Mucosa of stomach (tissue), 1 donor: ENCODE measurements around the gene METTL22.

Source experiments
- H3K27me3 ChIP-seq: one replicate; pipeline ENCODE4 v1.7.0; 2013; ENCODE audit warnings: mild to moderate bottlenecking, low read length; ENCODE audit not compliant: control insufficient read depth, insufficient read depth
- H3K36me3 ChIP-seq: one replicate; pipeline ENCODE4 v1.7.0; 2013; ENCODE audit warnings: low read length; ENCODE audit not compliant: control insufficient read depth, insufficient read depth
- H3K4me1 ChIP-seq: one replicate; pipeline ENCODE4 v1.7.0; 2013; ENCODE audit warnings: mild to moderate bottlenecking, low read length; ENCODE audit not compliant: control insufficient read depth, insufficient read depth
- H3K4me3 ChIP-seq: one replicate; pipeline ENCODE4 v1.7.0; 2013; ENCODE audit warnings: low read length
- H3K9ac ChIP-seq: one replicate; pipeline ENCODE4 v1.7.0; 2013; ENCODE audit warnings: mild to moderate bottlenecking, low read length, moderate library complexity
- H3K9me3 ChIP-seq: one replicate; pipeline ENCODE4 v1.7.0; 2013; ENCODE audit warnings: mild to moderate bottlenecking, low read length, moderate library complexity; ENCODE audit not compliant: control insufficient read depth
- donor health status: Pancreatic carcinoma.

The METTL22 gene

DNA sequence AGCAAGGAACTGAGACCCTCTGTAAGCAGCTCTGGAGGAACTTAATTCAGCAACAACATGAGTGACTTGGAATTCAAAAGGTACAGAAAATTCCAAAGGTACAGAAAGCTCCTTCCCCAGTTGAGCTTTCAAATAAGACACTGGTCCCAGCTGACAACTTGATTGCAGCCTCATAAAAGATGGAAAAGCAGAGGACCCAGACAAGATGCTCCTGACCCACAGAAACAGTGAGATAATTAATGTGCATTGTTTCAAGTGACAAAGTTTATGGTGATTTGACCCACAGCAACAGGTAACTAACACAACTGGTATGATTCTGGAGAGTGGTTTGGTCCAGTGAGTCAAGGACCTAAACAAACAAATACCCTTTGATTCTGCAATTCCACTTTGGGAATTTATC lies 15.9 kb upstream of the METTL22 start:
- no peaks in the 10 kb centered on the region for H3K9me3 ChIP-seq
- no peaks in the 10 kb centered on the region for H3K36me3 ChIP-seq
- H3K4me3 ChIP-seq, result no peak overlapping the region
- no peak overlapping the region for H3K9ac ChIP-seq
- no peaks in the 10 kb centered on the region for H3K4me1 ChIP-seq
- peaks cover 3% of the 10 kb centered on the region for H3K27me3 ChIP-seq

DNA sequence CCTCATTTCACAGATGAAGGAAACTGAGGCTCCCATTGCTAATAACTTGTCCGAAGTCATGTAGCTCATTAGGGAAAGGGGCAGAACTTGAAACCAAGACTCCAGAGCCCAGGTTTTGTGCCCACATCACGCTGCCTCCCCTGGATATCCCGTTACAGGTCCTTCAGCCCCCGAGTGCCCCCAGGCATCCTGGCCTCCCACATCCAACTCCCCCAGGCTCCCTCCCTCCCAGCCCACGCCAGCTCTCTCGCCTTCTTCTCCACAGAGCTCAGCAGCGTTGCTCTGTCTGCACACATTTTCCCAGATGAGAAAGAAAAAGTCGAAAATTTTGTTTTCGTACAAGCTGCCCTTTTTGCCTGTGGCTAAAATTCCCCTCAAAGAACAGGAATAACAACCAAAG lies 14.3 kb upstream of the METTL22 start:
- Histone ChIP-seq H3K9ac (no peak overlapping the region), H3K4me3 (no peak overlapping the region), H3K36me3 (no peaks in the 10 kb centered on the region), H3K4me1 (no peaks in the 10 kb centered on the region), H3K27me3 (peaks cover 3% of the 10 kb centered on the region), H3K9me3 (no peaks in the 10 kb centered on the region)

DNA sequence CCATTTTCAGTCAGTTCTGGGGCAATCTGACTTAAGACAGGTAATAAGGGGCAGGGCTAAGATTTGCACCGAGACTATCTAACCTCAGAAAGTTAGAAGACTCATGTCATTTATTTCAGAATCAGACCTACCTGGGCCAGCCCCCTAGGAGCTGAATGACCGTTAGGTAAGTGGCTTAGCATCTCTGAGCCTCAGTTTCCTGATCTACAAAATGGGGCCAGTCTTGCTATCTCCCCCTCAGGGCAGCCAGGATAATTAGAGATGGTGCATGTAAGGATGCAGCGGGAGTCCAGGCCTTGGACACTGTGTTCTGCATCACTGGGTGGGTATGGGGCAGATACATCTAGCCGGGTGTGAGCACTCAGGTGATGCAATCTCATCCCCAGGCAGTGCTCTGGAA lies 10.4 kb upstream of the METTL22 start:
- Histone ChIP-seq H3K27me3 (peaks cover 3% of the 10 kb centered on the region), H3K4me3 (no peak overlapping the region), H3K9ac (no peak overlapping the region), H3K36me3 (no peaks in the 10 kb centered on the region), H3K4me1 (no peaks in the 10 kb centered on the region), H3K9me3 (no peaks in the 10 kb centered on the region)

DNA sequence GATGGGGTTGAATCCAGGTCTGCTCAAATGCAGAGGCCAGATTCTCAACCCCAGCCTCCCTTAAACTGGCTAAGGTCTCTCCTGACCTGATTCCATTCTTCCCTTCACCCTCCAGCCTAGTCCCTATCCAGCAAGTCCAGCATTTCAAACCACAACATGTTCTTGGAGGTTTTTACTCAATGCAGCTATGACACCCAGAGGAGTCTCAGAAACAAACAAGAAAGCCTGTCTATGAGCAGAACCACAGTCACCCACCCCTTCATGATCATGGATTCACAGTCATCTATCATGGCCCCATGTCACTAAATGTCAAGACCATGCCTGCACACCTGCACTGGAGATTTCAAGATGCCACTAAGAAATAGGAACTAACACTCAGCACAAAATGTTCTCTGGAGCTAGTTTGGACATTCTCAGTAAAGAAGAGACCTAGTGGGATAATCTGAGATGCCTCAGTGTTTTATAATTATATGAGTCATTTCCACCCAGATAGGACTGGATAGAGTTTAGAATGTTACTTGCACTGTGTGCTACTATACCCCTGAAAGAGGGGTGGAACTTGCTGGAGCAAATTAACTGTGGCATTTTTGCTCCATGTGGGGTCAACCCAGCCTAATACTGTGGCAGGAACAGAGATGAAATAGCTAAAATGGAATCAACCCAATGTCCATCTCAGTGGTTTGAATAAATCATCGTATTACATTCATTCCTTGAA lies 9.5 kb upstream of the METTL22 start:
- Histone ChIP-seq H3K9me3 (no peaks in the 10 kb centered on the region), H3K4me3 (no peak overlapping the region), H3K9ac (no peak overlapping the region), H3K27me3 (peaks cover 3% of the 10 kb centered on the region), H3K4me1 (no peaks in the 10 kb centered on the region), H3K36me3 (no peaks in the 10 kb centered on the region)

DNA sequence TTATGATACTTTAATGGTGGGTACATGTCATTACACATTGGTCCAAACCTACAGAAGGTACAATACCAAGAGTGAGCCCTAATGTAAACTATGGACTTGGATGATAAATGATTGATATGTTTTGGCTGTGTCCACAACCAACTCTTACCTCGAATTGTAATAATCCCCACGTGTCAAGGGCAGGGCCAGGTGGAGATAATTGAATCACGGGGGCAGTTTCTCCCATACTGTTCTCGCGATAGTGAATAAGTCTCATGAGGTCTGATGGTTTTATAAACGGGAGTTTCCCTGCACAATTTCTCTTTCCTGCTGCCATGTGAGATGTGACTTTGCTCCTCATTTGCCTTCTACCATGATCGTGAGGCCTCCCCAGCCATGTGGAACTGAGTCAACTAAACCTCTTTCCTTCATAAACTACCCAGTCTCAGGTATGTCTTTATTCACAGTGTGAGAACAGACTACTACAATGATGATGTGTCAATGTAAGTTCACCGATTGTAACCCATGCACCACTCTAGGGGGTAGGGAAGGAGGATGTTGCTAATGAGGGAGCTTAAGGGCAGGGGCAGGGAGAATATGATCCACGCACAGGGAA lies 7.0 kb upstream of the METTL22 start:
- Histone ChIP-seq H3K36me3 (no peaks in the 10 kb centered on the region), H3K4me3 (no peak overlapping the region), H3K4me1 (no peaks in the 10 kb centered on the region), H3K9ac (no peak overlapping the region), H3K9me3 (no peaks in the 10 kb centered on the region), H3K27me3 (no peaks in the 10 kb centered on the region)

DNA sequence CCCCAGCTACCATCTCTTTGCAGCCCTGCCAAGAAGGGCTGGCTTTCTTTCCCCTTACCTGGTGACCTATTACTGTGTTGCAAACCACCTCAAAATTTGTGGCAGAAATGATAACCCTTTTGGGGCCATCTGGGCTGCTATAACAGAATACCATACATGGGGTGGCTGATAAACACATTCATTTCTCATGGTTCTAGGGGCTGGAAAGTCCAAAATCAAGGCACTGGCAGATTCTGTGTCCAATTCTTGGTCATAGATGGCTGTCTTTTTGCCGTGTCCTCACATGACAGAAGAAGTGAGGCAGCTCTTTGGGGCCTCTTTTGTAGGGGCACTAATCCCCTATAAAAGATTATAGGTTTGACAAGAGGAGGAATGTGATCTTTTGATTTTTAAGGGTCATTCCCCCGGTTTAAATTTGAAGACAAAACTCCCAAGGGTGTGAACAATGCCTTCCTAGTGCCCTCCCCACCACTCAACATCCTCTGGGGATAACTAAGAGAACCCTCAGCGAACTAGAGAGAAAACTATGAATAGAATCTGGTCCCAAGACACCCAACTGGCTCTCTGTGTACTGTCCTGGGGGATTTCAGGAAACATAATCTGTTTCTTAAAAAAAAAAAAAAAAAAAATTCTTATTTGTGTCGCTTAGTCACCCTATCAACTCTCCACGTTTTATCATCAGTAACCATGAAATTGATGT lies 1.7 kb upstream of the METTL22 start:
- Histone ChIP-seq H3K36me3 (no peaks in the 10 kb centered on the region), H3K4me3 (no peak overlapping the region)

DNA sequence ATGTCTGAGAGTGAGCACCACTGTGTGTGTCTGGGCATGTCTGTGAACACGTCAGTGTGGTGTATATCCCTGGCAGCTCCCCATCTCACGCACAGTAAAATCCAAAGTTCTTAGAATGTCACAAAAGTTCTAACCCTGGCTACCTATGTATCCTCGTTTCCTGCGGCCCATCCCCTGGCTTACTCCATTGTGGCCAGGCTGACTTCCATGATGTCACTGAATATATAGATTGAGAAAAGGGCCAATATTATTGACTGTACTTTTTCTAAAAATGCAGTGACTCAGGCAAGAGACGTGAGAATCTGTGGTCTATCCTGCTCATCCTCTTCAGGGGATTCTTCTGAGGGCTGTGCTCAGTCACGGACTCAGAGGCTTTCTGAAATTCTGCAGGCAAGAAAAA lies 963 bp upstream of the METTL22 start:
- no peaks in the 10 kb centered on the region for H3K9me3 ChIP-seq
- no peaks in the 10 kb centered on the region for H3K27me3 ChIP-seq
- H3K4me1 ChIP-seq, result peaks cover 8% of the 10 kb centered on the region
- H3K9ac ChIP-seq, result no peak overlapping the region
- H3K36me3 ChIP-seq, result no peaks in the 10 kb centered on the region
- no peak overlapping the region for H3K4me3 ChIP-seq

More for the DNA sequence above, 1.7 kb upstream of the METTL22 start:
- peaks cover 8% of the 10 kb centered on the region for H3K4me1 ChIP-seq
- H3K9ac ChIP-seq, result no peak overlapping the region
- H3K9me3 ChIP-seq, result no peaks in the 10 kb centered on the region
- H3K27me3 ChIP-seq, result no peaks in the 10 kb centered on the region

DNA sequence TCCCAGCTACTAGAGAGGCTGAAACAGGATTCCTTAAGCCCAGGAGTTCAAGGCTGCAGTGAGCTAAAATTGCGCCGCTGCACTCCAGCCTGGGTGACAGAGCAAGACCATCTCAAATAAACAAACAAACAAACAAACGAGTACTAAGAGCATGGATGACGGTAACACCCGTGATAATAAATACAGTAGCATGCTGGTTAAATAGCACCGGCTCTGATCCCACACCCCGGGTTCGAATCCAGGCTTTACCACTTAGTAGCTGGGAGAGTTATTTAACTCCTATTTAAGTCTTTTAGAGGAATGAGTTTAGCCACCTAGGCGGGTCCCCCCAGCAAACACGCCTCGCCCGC lies 301 bp upstream of the METTL22 start:
- H3K4me1 ChIP-seq, result peaks cover 8% of the 10 kb centered on the region
- H3K27me3 ChIP-seq, result no peaks in the 10 kb centered on the region
- no peaks in the 10 kb centered on the region for H3K36me3 ChIP-seq
- peak overlapping the region; percentile 100 for H3K4me3 ChIP-seq
- no peaks in the 10 kb centered on the region for H3K9me3 ChIP-seq
- H3K9ac ChIP-seq, result peak overlapping the region; percentile 100

DNA sequence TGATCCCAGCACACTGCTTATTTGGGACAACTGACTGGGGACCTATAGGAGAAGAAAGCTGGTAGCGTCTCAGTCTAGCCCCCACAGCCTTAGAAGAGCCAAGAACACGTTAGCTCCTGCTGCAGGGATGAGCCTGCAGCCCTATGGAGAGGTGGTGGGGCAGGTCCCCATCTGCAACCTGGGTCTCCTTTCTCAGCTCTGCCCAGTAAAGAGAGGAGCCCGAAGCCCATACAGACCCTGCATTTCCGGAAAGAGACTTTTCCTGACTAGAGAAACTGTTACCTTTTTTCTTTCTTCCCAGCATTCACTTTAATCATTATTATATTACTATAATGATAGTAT lies 788 bp downstream of the METTL22 start:
- peak overlapping the region; percentile 100 for H3K4me3 ChIP-seq
- H3K27me3 ChIP-seq, result no peaks in the 10 kb centered on the region
- peaks cover 8% of the 10 kb centered on the region for H3K4me1 ChIP-seq
- H3K9ac ChIP-seq, result peak overlapping the region; percentile 100
- no peaks in the 10 kb centered on the region for H3K9me3 ChIP-seq
- H3K36me3 ChIP-seq, result no peaks in the 10 kb centered on the region

DNA sequence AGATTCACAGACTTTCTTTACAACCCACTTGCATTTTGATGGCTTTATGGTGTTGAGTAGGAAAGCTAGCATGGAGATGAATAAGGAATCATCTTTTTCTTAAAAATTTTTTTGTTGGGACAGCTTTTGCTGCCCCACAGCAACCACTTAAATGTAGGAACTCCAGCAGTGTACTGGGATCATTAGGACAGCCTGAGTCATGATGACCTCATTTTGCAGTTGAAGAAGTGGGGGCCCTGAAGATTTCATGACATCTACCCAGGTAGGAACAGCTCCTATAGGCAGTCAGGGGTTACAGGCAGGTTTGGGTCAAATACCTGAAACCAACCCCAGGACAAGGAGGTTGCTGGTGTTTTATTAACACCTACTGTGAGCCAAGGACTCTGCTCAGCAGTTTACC lies 2.1 kb downstream of the METTL22 start:
- peaks cover 7% of the 10 kb centered on the region for H3K36me3 ChIP-seq
- H3K4me1 ChIP-seq, result peaks cover 8% of the 10 kb centered on the region
- no peak overlapping the region for H3K4me3 ChIP-seq
- H3K27me3 ChIP-seq, result no peaks in the 10 kb centered on the region
- H3K9ac ChIP-seq, result no peak overlapping the region
- no peaks in the 10 kb centered on the region for H3K9me3 ChIP-seq

DNA sequence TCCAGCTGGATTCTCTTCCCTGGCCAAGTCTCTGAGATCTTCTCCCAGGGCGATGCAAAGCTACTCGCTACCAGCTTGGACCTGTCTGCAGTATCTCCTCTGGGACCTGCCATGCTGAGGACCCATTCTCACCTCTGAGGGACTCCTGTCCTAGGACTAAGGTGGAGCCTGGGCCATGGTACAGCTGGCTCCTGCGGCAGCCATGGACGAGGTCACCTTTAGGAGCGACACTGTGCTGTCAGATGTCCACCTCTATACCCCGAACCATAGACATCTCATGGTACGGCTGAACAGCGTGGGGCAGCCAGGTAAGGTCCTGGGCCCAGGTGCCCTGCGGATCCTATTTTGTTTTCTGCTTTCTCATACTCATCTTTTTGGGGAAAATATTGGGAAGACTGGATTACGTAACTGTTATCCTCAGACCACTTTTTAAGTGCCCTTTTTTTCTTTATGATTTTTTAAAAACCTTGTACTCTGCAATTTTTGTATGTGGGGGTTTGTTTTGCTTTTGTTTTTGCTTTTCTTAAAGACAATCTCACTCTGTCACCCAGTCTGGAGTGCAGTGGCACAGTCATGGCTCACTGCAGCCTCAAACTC lies 4.1 kb downstream of the METTL22 start:
- H3K27me3 ChIP-seq, result no peaks in the 10 kb centered on the region
- no peaks in the 10 kb centered on the region for H3K9me3 ChIP-seq
- H3K9ac ChIP-seq, result no peak overlapping the region
- H3K4me3 ChIP-seq, result no peak overlapping the region
- peaks cover 8% of the 10 kb centered on the region for H3K4me1 ChIP-seq
- H3K36me3 ChIP-seq, result peaks cover 23% of the 10 kb centered on the region

DNA sequence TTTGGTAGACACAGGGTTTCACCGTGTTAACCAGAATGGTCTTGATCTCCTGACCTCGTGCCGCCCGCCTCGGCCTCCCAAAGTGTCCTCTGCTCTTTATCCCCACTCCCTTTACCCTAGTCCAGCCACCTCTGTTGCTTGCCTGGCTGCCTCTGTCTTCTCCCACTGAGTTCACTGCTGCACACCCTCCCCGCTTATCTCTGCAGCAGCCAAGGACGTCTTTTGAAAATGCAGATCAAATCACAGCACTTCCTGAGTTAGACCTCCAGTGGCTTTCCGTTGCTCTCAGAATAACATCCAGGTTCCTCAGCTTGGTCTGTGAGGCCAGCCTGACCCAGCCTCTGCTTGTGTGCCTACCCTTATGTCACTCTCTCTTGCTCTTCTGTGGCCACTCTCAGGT lies 5.4 kb downstream of the METTL22 start:
- Histone ChIP-seq H3K9me3 (no peaks in the 10 kb centered on the region), H3K27me3 (no peaks in the 10 kb centered on the region), H3K9ac (no peak overlapping the region), H3K4me3 (no peak overlapping the region), H3K36me3 (peaks cover 28% of the 10 kb centered on the region), H3K4me1 (peaks cover 7% of the 10 kb centered on the region)
